Muscle layer of colon (tissue), 2 donors: ENCODE data around the gene TNFAIP8L1.
"Not testable (repeated sequence)": the region's sequence is repeated elsewhere in the genome, so short reads cannot be mapped to it uniquely, and the experiment has no call there.

ENCODE experiments used
- H3K27ac ChIP-seq: one replicate; pipeline ENCODE4 v1.7.0; 2013; ENCODE audit warnings: low read depth, mild to moderate bottlenecking, low read length, moderate library complexity
- H3K27me3 ChIP-seq, 2 donors: one replicate each; pipeline ENCODE4 v1.7.0; 2013; ENCODE audit warnings: low read length in 2 of 2, mild to moderate bottlenecking in 2 of 2; ENCODE audit not compliant: insufficient read depth in 2 of 2, control insufficient read depth in 1 of 2
- H3K36me3 ChIP-seq: one replicate; pipeline ENCODE4 v1.7.0; 2013; ENCODE audit warnings: mild to moderate bottlenecking, low read length; ENCODE audit not compliant: insufficient read depth
- H3K4me1 ChIP-seq: one replicate; pipeline ENCODE4 v1.7.0; 2013; ENCODE audit warnings: mild to moderate bottlenecking, low read length; ENCODE audit not compliant: insufficient read depth
- H3K4me3 ChIP-seq, 2 donors: one replicate each; pipeline ENCODE4 v1.7.0; 2013; ENCODE audit warnings: low read length in 2 of 2, low read depth in 1 of 2, mild to moderate bottlenecking in 1 of 2, moderate library complexity in 1 of 2
- H3K9ac ChIP-seq: one replicate; pipeline ENCODE4 v1.7.0; 2013; ENCODE audit warnings: low read length
- H3K9me3 ChIP-seq: one replicate; pipeline ENCODE4 v1.7.0; 2013; ENCODE audit warnings: mild to moderate bottlenecking, low read length
- donor health status: abdominal sarcoma.
- donor health status: Adenocarcinoma of cecum.

TNFAIP8L1 gene

DNA sequence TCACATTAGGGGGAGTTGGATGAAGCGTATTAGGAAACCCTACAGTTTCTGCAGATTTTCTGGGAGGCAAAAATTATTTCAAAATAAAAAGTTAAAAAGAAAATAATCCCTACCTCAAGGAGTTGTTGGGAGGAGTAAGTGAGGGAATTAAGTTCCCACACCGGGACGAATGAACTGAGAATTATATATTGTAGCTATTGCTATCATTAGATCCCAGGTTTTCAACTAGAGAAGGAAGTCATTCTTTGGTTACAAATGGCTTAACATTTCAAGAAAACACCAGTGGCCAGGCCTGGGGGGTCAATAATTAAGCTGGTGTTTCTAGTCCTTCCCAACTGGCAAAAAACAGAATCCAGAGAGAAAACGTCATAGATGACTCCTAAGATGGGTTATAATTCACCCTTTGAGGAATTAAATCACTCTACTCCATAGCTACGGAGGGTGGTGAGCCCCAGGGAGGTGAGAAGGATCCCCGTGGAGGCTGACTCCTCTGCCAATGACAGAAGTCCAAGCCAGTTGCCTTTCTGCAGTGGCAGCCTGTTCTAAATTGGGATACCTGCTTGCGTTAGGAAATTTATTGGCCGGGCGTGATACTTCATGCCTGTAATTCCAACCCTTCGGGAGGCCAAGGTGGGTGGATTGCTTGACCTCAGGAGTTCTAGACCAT lies 32.0 kb downstream of the TNFAIP8L1 start:
- Histone ChIP-seq H3K27ac (no peak overlapping the region), H3K9ac (no peak overlapping the region), H3K4me3 (no peak overlapping the region), H3K27me3 (no peaks in the 10 kb centered on the region), H3K36me3 (peaks cover 18% of the 10 kb centered on the region), H3K9me3 (no peaks in the 10 kb centered on the region), H3K4me1 (peaks cover 20% of the 10 kb centered on the region)

DNA sequence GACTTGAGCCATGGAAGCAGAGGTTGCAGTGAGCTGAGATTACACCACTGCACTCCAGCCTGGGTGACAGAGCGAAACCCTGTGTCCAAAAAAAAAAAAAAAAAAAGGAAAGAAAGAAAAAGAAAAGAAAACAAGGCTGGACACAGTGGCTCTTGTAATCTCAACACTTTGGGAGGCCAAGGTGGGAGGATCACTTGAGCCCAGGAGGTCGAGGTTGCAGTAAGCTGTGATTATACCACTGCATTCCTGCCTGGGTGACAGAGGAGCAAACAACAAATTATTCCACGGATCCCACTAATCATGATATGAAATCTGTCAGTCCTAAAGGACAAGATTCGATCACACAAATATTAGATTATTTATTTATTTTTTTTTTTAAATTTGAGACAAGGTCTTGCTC lies 33.9 kb downstream of the TNFAIP8L1 start:
- H3K36me3 ChIP-seq = peaks cover 14% of the 10 kb centered on the region
- no peaks in the 10 kb centered on the region for H3K27me3 ChIP-seq
- H3K9me3 ChIP-seq = no peaks in the 10 kb centered on the region
- no peak overlapping the region for H3K27ac ChIP-seq
- no peak overlapping the region for H3K4me3 ChIP-seq
- peaks cover 25% of the 10 kb centered on the region for H3K4me1 ChIP-seq
- no peak overlapping the region for H3K9ac ChIP-seq

DNA sequence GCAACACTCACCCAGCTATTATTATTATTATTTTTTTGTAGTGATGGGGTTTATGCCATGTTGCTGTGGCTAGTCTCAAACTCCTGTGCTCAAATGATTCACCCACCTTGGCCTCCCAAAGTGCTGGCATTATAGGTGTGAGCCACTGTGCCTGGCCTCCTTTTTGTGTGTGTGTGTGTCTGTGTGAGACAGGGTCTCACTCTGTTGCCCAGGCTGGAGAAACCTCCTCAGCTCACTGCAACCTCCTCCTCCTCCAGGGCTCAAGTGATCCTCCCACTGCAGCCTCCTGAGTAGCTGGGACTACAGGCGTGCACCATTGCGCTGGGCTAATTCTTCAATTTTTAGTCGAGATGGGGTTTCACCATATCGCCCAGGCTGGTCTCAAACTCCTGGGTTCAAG lies 34.4 kb downstream of the TNFAIP8L1 start:
- H3K9me3 ChIP-seq = no peaks in the 10 kb centered on the region
- no peaks in the 10 kb centered on the region for H3K27me3 ChIP-seq
- peaks cover 8% of the 10 kb centered on the region for H3K36me3 ChIP-seq
- H3K9ac ChIP-seq = no peak overlapping the region
- peaks cover 19% of the 10 kb centered on the region for H3K4me1 ChIP-seq
- H3K4me3 ChIP-seq = no peak overlapping the region
- H3K27ac ChIP-seq = no peak overlapping the region

DNA sequence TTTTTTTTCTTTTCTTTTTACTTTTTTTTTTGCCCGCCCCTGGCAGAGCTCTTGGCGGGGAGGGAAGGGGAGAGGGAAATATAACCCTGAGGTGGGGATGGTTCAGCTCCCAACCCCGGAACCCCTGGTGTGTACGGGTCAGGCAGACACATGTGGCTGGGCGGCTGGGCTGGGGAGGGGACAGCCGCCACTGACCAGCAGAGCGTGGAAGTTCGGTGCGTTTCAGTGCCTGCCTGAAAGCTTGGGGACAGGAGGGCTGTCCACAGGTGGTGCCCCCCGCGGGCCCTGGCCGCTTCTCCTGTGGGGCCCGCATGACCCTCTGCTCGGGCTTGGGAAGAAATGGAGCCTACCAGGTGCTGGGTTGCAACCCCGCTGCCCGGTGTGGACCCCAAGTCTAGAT lies 36.0 kb downstream of the TNFAIP8L1 start:
- H3K36me3 ChIP-seq = peaks cover 7% of the 10 kb centered on the region
- H3K4me1 ChIP-seq = peaks cover 10% of the 10 kb centered on the region
- no peak overlapping the region for H3K9ac ChIP-seq
- no peaks in the 10 kb centered on the region for H3K9me3 ChIP-seq
- H3K27me3 ChIP-seq = no peaks in the 10 kb centered on the region
- H3K27ac ChIP-seq = no peak overlapping the region
- no peak overlapping the region for H3K4me3 ChIP-seq

DNA sequence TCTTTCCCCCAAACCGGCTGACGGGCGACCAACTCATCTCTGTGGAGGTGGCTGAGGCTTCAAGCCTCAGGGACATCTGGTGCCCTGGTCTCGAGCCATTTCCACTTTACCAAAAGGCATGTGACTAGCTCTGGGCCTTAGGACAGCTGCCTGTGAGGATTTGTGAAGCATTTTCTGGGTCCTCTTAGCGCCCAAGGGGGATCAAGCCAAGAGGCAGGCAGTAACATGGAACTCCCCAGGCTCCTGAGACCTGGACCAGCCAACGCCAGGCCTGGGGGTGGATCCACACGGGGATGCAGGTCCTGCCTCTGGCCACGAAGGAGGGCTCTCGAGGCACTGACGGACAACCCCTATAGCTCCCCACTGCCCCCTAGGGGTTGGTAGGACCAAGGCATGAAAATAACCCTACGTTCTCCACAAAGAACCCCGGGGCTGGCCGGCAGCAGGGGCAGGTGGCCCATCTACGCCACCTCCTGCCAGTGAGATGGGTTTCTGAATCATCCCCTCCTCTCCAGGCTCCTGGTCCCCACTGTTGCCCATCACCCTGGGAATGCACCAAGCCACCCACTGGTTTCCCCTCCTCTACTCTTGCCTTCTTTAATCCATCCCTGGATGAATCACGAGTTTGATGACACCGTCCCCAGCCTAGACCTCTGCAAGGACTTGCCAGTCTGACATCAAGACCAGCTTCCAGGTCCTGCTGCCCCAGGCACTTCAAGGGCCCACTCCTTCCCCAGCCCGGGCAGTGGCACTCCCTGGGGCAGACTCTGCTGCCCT lies 37.8 kb downstream of the TNFAIP8L1 start:
- H3K9me3 ChIP-seq = no peaks in the 10 kb centered on the region
- H3K4me1 ChIP-seq = peaks cover 6% of the 10 kb centered on the region
- H3K27me3 ChIP-seq = no peaks in the 10 kb centered on the region
- no peak overlapping the region for H3K4me3 ChIP-seq
- H3K27ac ChIP-seq = no peak overlapping the region
- peaks cover 10% of the 10 kb centered on the region for H3K36me3 ChIP-seq
- H3K9ac ChIP-seq = no peak overlapping the region

DNA sequence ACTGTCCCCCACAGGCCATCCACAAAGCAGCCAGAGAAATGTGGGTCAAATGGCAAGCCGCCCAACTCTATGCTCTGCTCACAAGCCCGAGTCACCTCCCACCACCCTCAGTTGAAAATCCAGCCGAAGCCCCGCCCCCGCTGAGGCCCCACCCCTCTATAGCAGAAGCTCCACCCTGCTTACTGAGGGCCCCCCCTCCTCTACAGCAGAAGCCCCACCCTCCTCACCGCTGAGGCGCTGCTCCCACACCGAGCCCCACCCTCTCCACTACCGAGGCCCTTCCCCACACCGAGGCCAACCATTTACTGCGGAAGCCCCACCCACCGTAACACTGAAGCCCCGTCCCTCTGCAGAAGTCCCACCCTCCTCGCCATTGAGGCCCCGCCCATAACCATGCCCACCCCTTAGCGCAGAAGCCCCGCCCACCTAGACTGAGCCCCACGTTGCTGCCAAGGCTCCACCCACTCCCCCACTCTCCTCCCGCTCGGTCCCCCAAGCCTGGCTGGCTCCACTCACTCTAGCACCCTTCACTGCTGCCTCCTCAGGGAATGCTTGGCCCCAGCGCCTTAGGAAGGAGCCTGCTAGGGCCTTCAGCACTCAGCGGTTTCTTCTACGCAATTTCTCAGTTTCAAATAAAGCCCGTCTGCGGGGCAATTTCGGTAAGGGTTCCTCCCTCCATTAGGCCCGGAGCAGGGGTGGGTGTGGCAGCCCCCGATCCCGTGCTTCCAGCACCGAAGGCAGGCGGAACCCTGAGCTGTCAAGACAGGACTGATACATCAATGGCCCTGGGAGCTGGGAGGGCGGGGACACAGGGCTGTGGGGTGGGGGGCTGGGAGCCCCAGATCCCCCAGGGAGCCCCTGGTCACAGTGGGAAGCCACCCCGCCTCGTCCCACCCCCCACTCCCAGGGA lies 39.8 kb downstream of the TNFAIP8L1 start:
- Histone ChIP-seq H3K4me3 (no peak overlapping the region), H3K9me3 (no peaks in the 10 kb centered on the region), H3K27ac (no peak overlapping the region), H3K9ac (no peak overlapping the region), H3K4me1 (peaks cover 6% of the 10 kb centered on the region), H3K27me3 (no peaks in the 10 kb centered on the region), H3K36me3 (peaks cover 23% of the 10 kb centered on the region)

DNA sequence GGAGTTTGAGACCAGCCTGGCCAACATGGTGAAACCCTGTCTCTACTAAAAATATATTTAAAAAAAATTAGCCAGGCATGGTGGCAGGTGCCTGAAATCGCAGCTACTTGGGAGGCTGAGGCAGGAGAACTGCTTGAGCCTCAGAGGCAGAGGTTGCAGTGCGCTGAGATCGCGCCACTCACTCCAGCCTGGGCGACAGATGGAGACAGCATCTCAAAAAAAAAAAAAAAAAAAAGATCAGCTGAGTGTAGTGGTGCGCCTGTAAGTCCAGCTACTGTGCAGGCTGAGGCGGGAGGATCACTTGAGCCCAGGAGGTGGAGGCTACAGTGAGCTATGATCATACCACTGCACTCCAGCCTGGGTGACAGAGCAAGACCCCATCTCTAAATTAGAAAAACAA lies 40.7 kb downstream of the TNFAIP8L1 start:
- not testable (repeated sequence) for H3K27me3 ChIP-seq, H3K27ac ChIP-seq, H3K9ac ChIP-seq, H3K4me1 ChIP-seq, H3K4me3 ChIP-seq, H3K9me3 ChIP-seq
- H3K36me3 ChIP-seq = peaks cover 31% of the 10 kb centered on the region

DNA sequence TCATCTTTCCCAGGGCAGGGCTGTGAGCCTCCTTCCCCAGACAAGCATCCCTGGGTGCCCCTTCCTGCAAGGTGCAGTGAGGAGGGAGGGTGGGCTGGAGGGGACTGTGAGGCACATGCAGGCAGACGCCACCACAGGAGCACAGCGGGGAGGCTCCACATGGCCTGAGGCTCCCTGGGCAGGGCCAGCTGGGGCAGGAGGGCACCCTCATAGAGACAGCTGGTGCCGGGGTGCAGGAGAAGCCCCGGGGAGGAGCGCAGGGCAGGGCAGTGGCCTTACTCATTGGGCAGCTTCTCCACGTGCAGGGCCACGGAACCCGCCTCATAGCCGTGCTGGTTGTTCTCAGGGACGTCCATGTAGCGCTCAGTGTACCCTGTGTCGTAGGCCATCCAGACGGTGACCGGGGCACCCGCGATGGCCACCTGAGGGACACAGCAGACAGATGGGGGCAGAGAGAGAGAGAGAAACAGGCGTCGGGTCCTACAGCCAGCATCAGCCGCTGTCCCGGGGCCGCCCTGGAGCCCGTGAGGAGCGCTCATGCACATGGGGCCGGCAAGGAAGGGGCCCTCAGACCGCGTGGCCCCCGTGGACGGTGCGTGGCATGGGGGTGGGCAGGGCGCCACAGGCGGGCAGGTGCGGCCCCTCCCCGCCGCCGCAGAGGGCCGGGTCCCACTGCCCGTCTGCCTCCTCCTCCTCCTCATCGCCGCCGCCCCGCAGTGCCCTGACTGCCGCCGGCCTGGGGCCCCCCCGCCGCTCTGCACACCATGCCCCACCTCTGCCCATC lies 43.3 kb downstream of the TNFAIP8L1 start:
- Histone ChIP-seq H3K9me3 (no peaks in the 10 kb centered on the region), H3K27me3 (no peaks in the 10 kb centered on the region), H3K27ac (no peak overlapping the region), H3K4me3 (no peak overlapping the region), H3K9ac (no peak overlapping the region), H3K4me1 (no peaks in the 10 kb centered on the region), H3K36me3 (peaks cover 41% of the 10 kb centered on the region)

DNA sequence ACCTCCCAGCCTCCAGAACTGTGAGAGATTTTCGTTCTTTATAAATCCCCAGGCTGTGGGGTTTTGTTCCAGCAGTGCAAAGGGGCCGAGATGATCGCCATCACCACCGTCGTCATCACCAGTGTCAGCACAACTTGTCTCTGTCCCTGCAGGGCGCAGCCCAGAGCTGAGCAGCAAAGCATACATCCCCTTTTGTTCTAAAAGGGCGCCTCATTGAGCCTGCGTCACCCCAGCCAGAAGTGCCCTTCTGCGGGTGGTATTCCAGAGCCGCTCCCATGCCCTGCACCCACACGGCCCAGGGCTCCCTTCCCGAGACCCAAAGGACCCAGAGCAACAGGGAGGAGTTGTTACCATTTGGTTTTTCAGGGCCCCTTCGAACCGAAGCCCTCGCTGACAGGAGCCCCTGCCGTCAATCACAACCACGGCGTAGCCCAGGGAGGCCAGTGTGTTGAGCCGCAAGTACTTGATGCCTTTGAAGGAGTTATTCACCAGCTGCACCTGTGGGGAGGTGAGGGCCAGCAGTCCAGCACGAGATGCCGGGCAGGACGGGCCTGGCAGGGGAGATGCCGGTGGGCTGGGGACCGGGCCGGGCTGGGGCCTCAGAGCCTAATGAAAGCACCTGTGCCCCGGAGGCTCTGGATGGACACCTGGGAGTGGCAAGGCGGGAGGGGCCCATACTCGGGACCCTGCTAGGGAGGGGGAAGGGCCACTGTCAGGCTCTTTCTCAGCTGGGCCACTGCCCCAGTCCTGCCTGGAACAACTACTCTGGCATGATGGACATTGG lies 45.2 kb downstream of the TNFAIP8L1 start:
- H3K27ac ChIP-seq = no peak overlapping the region
- no peaks in the 10 kb centered on the region for H3K4me1 ChIP-seq
- H3K36me3 ChIP-seq = peaks cover 49% of the 10 kb centered on the region
- H3K9me3 ChIP-seq = no peaks in the 10 kb centered on the region
- H3K4me3 ChIP-seq = no peak overlapping the region
- H3K27me3 ChIP-seq = no peaks in the 10 kb centered on the region
- H3K9ac ChIP-seq = no peak overlapping the region

DNA sequence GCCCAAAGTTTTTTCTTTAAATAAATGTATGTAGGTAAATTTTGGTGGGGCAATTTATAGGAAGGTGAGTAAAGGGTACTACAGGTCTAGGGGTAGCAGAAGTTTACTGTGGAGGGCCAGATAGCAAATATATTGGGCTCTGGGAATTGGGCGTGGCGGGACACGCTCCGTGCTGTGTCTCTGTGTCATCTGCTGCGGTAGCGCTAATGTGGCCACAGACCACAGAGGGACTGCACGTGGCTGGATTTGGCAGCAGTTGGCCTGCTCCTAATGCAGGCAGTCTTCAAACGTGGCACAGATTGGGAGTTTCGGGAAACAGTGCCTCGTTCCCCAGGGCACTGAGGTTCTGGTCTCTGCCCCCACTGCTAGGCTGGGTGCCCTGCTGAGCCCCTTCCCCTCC lies 47.4 kb downstream of the TNFAIP8L1 start:
- Histone ChIP-seq H3K9me3 (no peaks in the 10 kb centered on the region), H3K36me3 (peaks cover 60% of the 10 kb centered on the region), H3K4me3 (no peak overlapping the region), H3K4me1 (no peaks in the 10 kb centered on the region), H3K27me3 (no peaks in the 10 kb centered on the region), H3K27ac (no peak overlapping the region), H3K9ac (no peak overlapping the region)
